CD8-positive, alpha-beta memory T cell (primary cell): Measurements from ENCODE around the gene PIK3CG. TPM values are rescaled to one million over a fixed set of nuclear protein-coding genes. Genes with fewer than 3 reads are reported as not detected.

Experiments used
- CTCF ChIA-PET: fragments of 350-600 bp; sonication (Branson Sonifier 250); formaldehyde crosslinking; loops from one replicate; lab custom pipeline; 2021; ENCODE audit warnings: antibody characterized with exemption; lab: Charles Lee
- POLR2A ChIA-PET: fragments of 350-600 bp; sonication (Branson Sonifier 250); formaldehyde crosslinking; loops from one replicate; lab custom pipeline; 2021; ENCODE audit warnings: antibody characterized with exemption; lab: Charles Lee
- DNase-seq, 5 donors: peaks; one replicate each; pipeline versions ENCODE4 v3.0.0 to v3.0.0-alpha.2; 2020 to 2022; ENCODE audit warnings: mixed read lengths in 1 of 5
- H3K27ac ChIP-seq: one replicate; pipeline ENCODE4 v1.7.0; 2013; ENCODE audit warnings: low read depth, mild to moderate bottlenecking, low read length, moderate library complexity
- H3K27me3 ChIP-seq: 2 replicates; pipeline ENCODE4 v1.7.0; 2013; ENCODE audit warnings: low read length, mild to moderate bottlenecking; ENCODE audit not compliant: insufficient read depth, poor library complexity, severe bottlenecking
- H3K36me3 ChIP-seq: 2 replicates; pipeline ENCODE4 v1.7.0; 2013; ENCODE audit warnings: mild to moderate bottlenecking, low read length, moderate library complexity; ENCODE audit not compliant: insufficient read depth
- H3K4me1 ChIP-seq: 2 replicates; pipeline ENCODE4 v1.7.0; 2013; ENCODE audit warnings: mild to moderate bottlenecking, low read length, moderate library complexity; ENCODE audit not compliant: insufficient read depth
- H3K4me3 ChIP-seq: 2 replicates; pipeline ENCODE4 v1.7.0; 2013; ENCODE audit warnings: mild to moderate bottlenecking, low read length
- H3K9me3 ChIP-seq: 2 replicates; pipeline ENCODE4 v1.7.0; 2013; ENCODE audit warnings: mild to moderate bottlenecking, low read length
- H3K27ac Mint-ChIP-seq, 8 donors: one replicate each; pipeline ENCODE4 v1.8.0; 2020 to 2021; ENCODE audit warnings: mixed read lengths in 8 of 8, mild to moderate bottlenecking in 6 of 8, inconsistent platforms in 3 of 8, moderate library complexity in 3 of 8
- H3K27me3 Mint-ChIP-seq, 2 donors: one replicate each; pipeline ENCODE4 v1.8.0; 2020 to 2021; ENCODE audit warnings: mixed read lengths in 2 of 2, mild to moderate bottlenecking in 1 of 2, moderate library complexity in 1 of 2
- H3K36me3 Mint-ChIP-seq, 3 donors: one replicate each; pipeline ENCODE4 v1.8.0; 2020 to 2021; ENCODE audit warnings: mixed read lengths in 3 of 3, inconsistent platforms in 1 of 3, mild to moderate bottlenecking in 1 of 3
- H3K4me1 Mint-ChIP-seq, 3 donors: one replicate each; pipeline ENCODE4 v1.8.0; 2020 to 2021; ENCODE audit warnings: mixed read lengths in 3 of 3, inconsistent platforms in 1 of 3, mild to moderate bottlenecking in 1 of 3
- H3K4me3 Mint-ChIP-seq, 7 donors: one replicate each; pipeline ENCODE4 v1.8.0; 2020 to 2021; ENCODE audit warnings: mixed read lengths in 7 of 7, mild to moderate bottlenecking in 6 of 7, moderate library complexity in 4 of 7, inconsistent platforms in 2 of 7
- H3K9me3 Mint-ChIP-seq, 5 donors: one replicate each; pipeline ENCODE4 v1.8.0; 2020 to 2022; ENCODE audit warnings: mixed read lengths in 5 of 5, mild to moderate bottlenecking in 3 of 5, moderate library complexity in 2 of 5, inconsistent platforms in 1 of 5
- polyA plus RNA-seq: library from polyadenylated mRNA; unstranded; fragments of 300-500 nt; fragmentation: Illumina TruSeq; gene quantifications from one replicate; pipeline ENCODE4 v1.2.3, GENCODE V29; 2021
- total RNA-seq, 2 experiments: library from RNA; stranded (reverse); gene quantifications; one replicate each; pipeline ENCODE4 v1.2.3, GENCODE V29; 2021

PIK3CG gene
- total and polyA plus RNA-seq, 3 experiments from 2014 or later, result 25.3 to 31.0 (median 26.3) TPM

DNA sequence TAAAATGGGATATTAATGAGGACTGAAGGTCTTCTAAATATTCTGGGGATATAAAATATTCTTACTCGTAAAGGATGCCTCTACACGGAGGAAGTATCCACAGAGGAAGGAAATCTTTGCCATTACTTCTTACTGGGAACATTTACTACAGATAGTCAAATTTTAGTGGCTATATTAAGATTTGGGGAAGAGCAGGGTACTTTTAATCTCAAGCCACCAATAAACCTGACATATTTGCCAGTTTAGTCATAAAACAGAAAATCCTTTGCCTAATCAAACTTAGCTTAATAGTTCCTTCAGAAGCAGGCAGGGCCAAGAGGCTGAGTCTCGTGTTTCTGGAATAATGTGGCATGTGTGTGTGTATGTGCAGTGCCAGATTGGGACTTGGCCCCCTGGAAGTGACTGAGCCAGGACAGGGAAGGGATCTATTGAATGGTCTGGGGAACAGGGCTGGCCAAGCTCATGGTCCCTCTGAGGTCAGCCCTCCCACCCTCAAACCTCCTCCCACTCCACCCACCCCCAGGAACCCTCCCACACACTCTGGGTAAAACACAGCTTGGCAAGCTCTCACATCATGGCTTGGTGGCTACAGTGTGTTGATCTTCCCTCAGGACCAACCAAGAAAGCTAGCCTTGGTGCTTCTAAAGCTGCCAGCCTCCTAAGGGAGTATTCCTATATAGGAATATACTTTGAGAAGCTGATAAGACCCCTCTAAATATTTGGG lies 1.6 kb upstream of the PIK3CG start:
- H3K36me3 ChIP-seq, result peaks cover 5% of the 10 kb centered on the region
- ChIA-PET POLR2A (interaction anchor here (2.1 kb wide), 1 partner anchor 305 kb away, joined by 16 read pairs; the partner anchor contains the start of gene HBP1), CTCF (interaction anchor here (1.1 kb wide), 1 partner anchor 305 kb away, joined by 4 read pairs; the partner anchor contains the start of gene HBP1)
- H3K9me3 ChIP-seq, result no peaks in the 10 kb centered on the region
- peaks cover 63 to 75% (median 66%) of the 10 kb centered on the region in 3 donors for H3K4me1 Mint-ChIP-seq
- no peak for DNase-seq
- H3K4me1 ChIP-seq, result peaks cover 45% of the 10 kb centered on the region
- H3K9me3 Mint-ChIP-seq, result no peaks in the 10 kb centered on the region
- no peaks in the 10 kb centered on the region for H3K27me3 ChIP-seq
- H3K4me3 ChIP-seq, result no peak overlapping the region
- peak overlapping the region; percentile 78 to 98 (median 94) for H3K27ac Mint-ChIP-seq
- peaks cover 6 to 29% (median 9%) of the 10 kb centered on the region in 3 donors for H3K36me3 Mint-ChIP-seq
- peak overlapping the region; percentile 18 for H3K27ac ChIP-seq
- peak overlapping the region in 6 of 7 donors; percentile 9 to 97 (median 92) for H3K4me3 Mint-ChIP-seq
- no peaks in the 10 kb centered on the region for H3K27me3 Mint-ChIP-seq

DNA sequence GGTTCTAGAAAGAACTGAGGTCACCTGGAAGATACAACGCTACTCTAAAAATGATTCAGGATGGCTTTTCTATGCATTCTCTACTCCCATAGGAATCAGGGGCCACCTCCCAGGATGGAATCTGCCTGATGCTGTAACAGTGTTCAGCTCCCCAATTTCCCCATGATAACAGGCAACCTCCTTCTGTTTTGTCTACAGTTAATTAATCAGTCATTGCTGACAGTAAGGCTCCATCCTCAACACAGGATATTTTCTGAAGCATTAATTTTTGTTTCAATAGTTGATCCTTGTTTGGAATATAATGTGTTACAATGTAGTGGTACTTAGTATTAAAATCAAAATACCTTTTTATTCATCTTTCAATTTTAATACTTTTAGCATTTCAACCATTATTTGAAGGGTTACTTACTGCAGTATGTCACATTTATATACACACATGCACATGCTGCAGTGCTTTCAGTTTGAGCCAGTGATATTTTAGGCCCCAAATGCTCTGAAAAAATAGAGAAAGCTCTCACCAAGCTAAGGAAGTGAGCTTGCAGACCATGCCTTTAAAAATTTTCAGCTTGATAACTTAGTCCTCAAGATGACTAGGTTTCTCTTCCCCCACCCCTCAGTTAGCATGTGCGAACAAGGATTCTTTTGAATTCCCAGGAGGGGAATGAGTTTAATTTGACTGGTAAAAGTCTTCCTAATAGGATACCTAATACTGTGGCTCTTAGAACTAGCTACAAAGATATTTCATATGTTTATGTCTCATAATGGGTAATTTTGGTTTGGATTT lies 592 bp upstream of the PIK3CG start:
- CTCF ChIA-PET, result interaction anchor here (1.1 kb wide), 1 partner anchor 304 kb away, joined by 4 read pairs; the partner anchor contains the start of gene HBP1
- POLR2A ChIA-PET, result interaction anchor here (0.5 to 2.1 kb wide), 3 partner anchors 304 to 752 kb away, joined by 3 to 16 read pairs (median 5); partner anchors contain the start of genes COG5, DUS4L, HBP1 and SYPL1

DNA sequence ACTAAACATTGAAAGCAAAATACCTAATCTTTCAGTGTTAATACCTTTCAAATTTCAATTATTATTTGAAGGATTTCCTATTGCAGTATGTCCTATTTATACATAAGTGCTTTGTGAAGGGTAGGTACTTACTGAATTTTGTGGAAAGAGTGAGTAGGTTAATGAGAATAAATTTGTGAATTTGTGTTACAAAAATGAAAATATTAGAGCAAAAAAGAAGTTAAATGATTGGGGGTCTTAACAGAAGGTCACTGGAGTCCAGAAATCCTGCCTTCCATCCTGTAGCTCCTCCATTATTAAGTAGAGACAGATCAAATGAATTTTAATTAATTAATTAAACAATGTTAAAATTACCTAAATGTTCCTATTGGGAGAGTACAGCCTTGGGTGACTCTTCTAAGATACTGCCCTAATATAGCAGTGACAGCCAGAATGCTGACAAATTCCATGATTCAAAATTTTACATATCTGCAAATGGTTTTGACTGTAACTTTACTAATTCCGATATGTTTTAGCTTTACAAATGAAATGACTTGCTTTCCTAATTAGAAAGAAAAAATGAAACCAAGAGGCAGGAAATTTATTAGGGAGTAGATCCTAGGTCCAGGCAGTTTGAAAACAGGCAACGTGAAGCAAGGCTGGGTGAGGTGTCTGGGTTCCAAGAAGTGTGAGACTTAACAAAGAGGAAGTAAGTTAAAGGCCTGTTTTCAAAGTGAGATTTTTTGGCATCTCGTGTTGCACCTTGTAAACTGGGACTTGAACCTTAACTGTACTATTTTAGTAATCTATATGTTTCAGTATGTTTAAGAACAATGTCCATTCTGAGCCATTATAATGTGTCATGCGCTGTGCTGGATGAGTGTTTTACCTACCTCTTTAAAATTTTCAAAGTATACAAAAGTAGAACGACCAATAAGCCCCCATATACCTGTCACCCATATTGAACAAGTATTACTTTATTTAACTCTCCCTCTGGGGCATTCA lies 1.5 kb downstream of the PIK3CG start:
- CTCF ChIA-PET, result no interaction called here
- peak in 1 of 5 donors; percentile 18 for DNase-seq

More for the DNA sequence above, 592 bp upstream of the PIK3CG start:
- Histone ChIP-seq H3K4me3 (peak overlapping the region; percentile 74), H3K9me3 (no peaks in the 10 kb centered on the region), H3K4me1 (peaks cover 56% of the 10 kb centered on the region), H3K27ac (peak overlapping the region; percentile 74), H3K36me3 (peaks cover 16% of the 10 kb centered on the region), H3K27me3 (no peaks in the 10 kb centered on the region)
- Mint-ChIP-seq H3K9me3 (no peaks in the 10 kb centered on the region), H3K4me3 (peak overlapping the region; percentile 92 to 99 (median 96)), H3K27ac (peak overlapping the region; percentile 78 to 98 (median 94)), H3K27me3 (no peaks in the 10 kb centered on the region), H3K36me3 (peaks cover 15 to 40% (median 18%) of the 10 kb centered on the region in 3 donors), H3K4me1 (peaks cover 68 to 76% (median 71%) of the 10 kb centered on the region in 3 donors)
- DNase-seq, result no peak

GRCh38 chr7:106867641-106868351 lies 2.7 kb downstream of the PIK3CG start:
- H3K27me3 Mint-ChIP-seq, result no peaks in the 10 kb centered on the region
- POLR2A ChIA-PET, result no interaction called here
- H3K4me3 ChIP-seq, result no peak overlapping the region
- no peaks in the 10 kb centered on the region for H3K27me3 ChIP-seq
- CTCF ChIA-PET, result no interaction called here
- H3K27ac Mint-ChIP-seq, result peak overlapping the region in 5 of 8 donors; percentile 71 to 94 (median 94)
- peaks cover 27 to 71% (median 31%) of the 10 kb centered on the region in 3 donors for H3K36me3 Mint-ChIP-seq
- no peaks in the 10 kb centered on the region for H3K9me3 Mint-ChIP-seq
- no peaks in the 10 kb centered on the region for H3K9me3 ChIP-seq
- H3K4me3 Mint-ChIP-seq, result peak overlapping the region; percentile 64 to 99 (median 93)
- peaks cover 73% of the 10 kb centered on the region for H3K4me1 ChIP-seq
- H3K36me3 ChIP-seq, result peaks cover 27% of the 10 kb centered on the region
- H3K4me1 Mint-ChIP-seq, result peaks cover 77 to 90% (median 89%) of the 10 kb centered on the region in 3 donors
- DNase-seq, result no peak
- H3K27ac ChIP-seq, result no peak overlapping the region

More for the DNA sequence above, 1.5 kb downstream of the PIK3CG start:
- Mint-ChIP-seq H3K4me3 (peak overlapping the region; percentile 92 to 99 (median 96)), H3K4me1 (peaks cover 76 to 90% (median 89%) of the 10 kb centered on the region in 3 donors), H3K27ac (peak overlapping the region; percentile 79 to 94 (median 94)), H3K27me3 (no peaks in the 10 kb centered on the region), H3K36me3 (peaks cover 21 to 59% (median 22%) of the 10 kb centered on the region in 3 donors), H3K9me3 (no peaks in the 10 kb centered on the region)
- Histone ChIP-seq H3K4me3 (peak overlapping the region; percentile 74), H3K4me1 (peaks cover 73% of the 10 kb centered on the region), H3K36me3 (peaks cover 27% of the 10 kb centered on the region), H3K9me3 (no peaks in the 10 kb centered on the region), H3K27ac (peak overlapping the region; percentile 74), H3K27me3 (no peaks in the 10 kb centered on the region)
- POLR2A ChIA-PET, result no interaction called here

- Histone ChIP-seq H3K9me3 (no peaks in the 10 kb centered on the region), H3K27ac (no peak overlapping the region), H3K4me1 (peaks cover 70% of the 10 kb centered on the region), H3K36me3 (peaks cover 29% of the 10 kb centered on the region), H3K27me3 (no peaks in the 10 kb centered on the region), H3K4me3 (no peak overlapping the region)
- DNase-seq, result no peak
- Mint-ChIP-seq H3K4me3 (peak overlapping the region; percentile 55 to 81 (median 75)), H3K27me3 (no peaks in the 10 kb centered on the region), H3K36me3 (peaks cover 28 to 76% (median 33%) of the 10 kb centered on the region in 3 donors), H3K27ac (peak overlapping the region; percentile 15 to 90 (median 72)), H3K4me1 (peaks cover 75 to 90% (median 89%) of the 10 kb centered on the region in 3 donors), H3K9me3 (no peaks in the 10 kb centered on the region)
- POLR2A ChIA-PET, result no interaction called here
- CTCF ChIA-PET, result no interaction called here
Measured at GRCh38 chr7:106868364-106868763, 3.3 kb downstream of the PIK3CG start.

DNA sequence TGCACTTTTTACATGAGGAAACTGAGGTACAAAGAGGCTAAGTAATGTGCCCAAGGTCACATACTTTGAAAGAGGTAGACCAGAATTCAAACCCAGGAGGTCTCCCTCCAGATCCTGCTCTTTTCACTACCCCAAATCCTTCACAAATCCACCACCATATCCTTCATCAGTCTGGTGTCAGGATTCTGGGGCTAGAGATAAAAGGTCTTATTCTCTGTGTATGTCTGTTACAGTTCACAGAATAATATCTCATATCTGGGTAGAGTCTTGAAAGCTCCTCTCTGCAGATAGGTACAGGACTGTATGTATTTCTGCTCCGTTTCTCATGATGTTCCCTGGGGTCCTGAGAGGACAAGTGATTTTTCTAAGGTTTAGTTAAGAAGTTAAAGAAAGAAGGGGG lies 4.9 kb downstream of the PIK3CG start:
- Mint-ChIP-seq H3K4me3 (peak overlapping the region; percentile 49 to 79 (median 75)), H3K4me1 (peaks cover 75 to 89% (median 88%) of the 10 kb centered on the region in 3 donors), H3K36me3 (peaks cover 37 to 92% (median 43%) of the 10 kb centered on the region in 3 donors), H3K27ac (peak overlapping the region in 7 of 8 donors; percentile 8 to 76 (median 58)), H3K9me3 (no peaks in the 10 kb centered on the region), H3K27me3 (no peaks in the 10 kb centered on the region)
- Histone ChIP-seq H3K9me3 (no peaks in the 10 kb centered on the region), H3K27ac (peak overlapping the region; percentile 25), H3K27me3 (no peaks in the 10 kb centered on the region), H3K4me3 (peak overlapping the region; percentile 25), H3K36me3 (peaks cover 34% of the 10 kb centered on the region), H3K4me1 (peaks cover 58% of the 10 kb centered on the region)
- no peak for DNase-seq
- POLR2A ChIA-PET, result no interaction called here
- CTCF ChIA-PET, result interaction anchor here (0.9 to 1.1 kb wide), 3 partner anchors 78 to 346 kb away, joined by 3 read pairs; no protein-coding TSS in a partner anchor
